MV-4-11 (cell line): ENCODE measurements around the gene LHFPL3.
A peak's percentile ranks its signal among the peaks of the same experiment; 100 is the strongest.
"Not testable (repeated sequence)": the region's sequence is repeated elsewhere in the genome, so short reads cannot be mapped to it uniquely, and the experiment has no call there.

Source experiments
- DNase-seq: peaks from one replicate; lab custom pipeline; 2025; lab: John Stamatoyannopoulos, UW

LHFPL3 gene

GRCh38 chr7:104895522-104896236 lies 567.3 kb downstream of the LHFPL3 start:
- peak; percentile 95 for DNase-seq

- no peak for DNase-seq
These were observed 570.0 kb downstream of the LHFPL3 start for GRCh38 chr7:104898434-104898833.

- DNase-seq: no peak
These were observed 572.3 kb downstream of the LHFPL3 start for GRCh38 chr7:104900525-104901239.

- DNase-seq: no peak
These were observed 572.8 kb downstream of the LHFPL3 start for GRCh38 chr7:104901240-104901619.

GRCh38 chr7:104902183-104902582 lies 573.8 kb downstream of the LHFPL3 start:
- no peak for DNase-seq

- no peak for DNase-seq
These were observed 574.6 kb downstream of the LHFPL3 start for GRCh38 chr7:104903044-104903443.

GRCh38 chr7:104903846-104904245 lies 575.4 kb downstream of the LHFPL3 start:
- no peak for DNase-seq

GRCh38 chr7:104906032-104906431 lies 577.6 kb downstream of the LHFPL3 start:
- no peak for DNase-seq

GRCh38 chr7:104906556-104906955 lies 578.2 kb downstream of the LHFPL3 start:
- DNase-seq: no peak

- DNase-seq: no peak
These were observed 580.2 kb downstream of the LHFPL3 start for GRCh38 chr7:104908636-104909035.

GRCh38 chr7:104909096-104909495 lies 580.7 kb downstream of the LHFPL3 start:
- no peak for DNase-seq

GRCh38 chr7:104914421-104914820 lies 586.0 kb downstream of the LHFPL3 start:
- no peak for DNase-seq

GRCh38 chr7:104921596-104921995 lies 593.2 kb downstream of the LHFPL3 start:
- DNase-seq: no peak

- DNase-seq: no peak
These were observed 594.0 kb downstream of the LHFPL3 start for GRCh38 chr7:104922182-104923009.

- peak; percentile 82 for DNase-seq
These were observed 594.6 kb downstream of the LHFPL3 start for GRCh38 chr7:104923010-104923421.

- not testable (repeated sequence) for DNase-seq
These were observed 597.8 kb downstream of the LHFPL3 start for GRCh38 chr7:104926189-104926588.

- DNase-seq: no peak
These were observed 598.2 kb downstream of the LHFPL3 start for GRCh38 chr7:104926601-104927041.

GRCh38 chr7:104927055-104927454 lies 598.7 kb downstream of the LHFPL3 start:
- DNase-seq: no peak

- no peak for DNase-seq
These were observed 600.5 kb downstream of the LHFPL3 start for GRCh38 chr7:104928721-104929400.

- no peak for DNase-seq
These were observed 601.5 kb downstream of the LHFPL3 start for GRCh38 chr7:104929921-104930320.

- DNase-seq: no peak
These were observed 602.9 kb downstream of the LHFPL3 start for GRCh38 chr7:104931181-104931781.

GRCh38 chr7:104933022-104933421 lies 604.6 kb downstream of the LHFPL3 start:
- no peak for DNase-seq
